Fibroblast of lung (primary cell): ENCODE measurements around the gene RABGAP1L.

Experiments used
- EZH2 ChIP-seq: IDR thresholded peaks from 2 replicates; pipeline ENCODE4 v1.5.1; 2012; ENCODE audit warnings: low read length, control low read depth, mild to moderate bottlenecking; ENCODE audit errors: missing control alignments
- TF ChIP-seq, protein P1 (sequence below), 2 donors: IDR thresholded peaks in 1 of 2; conservative IDR thresholded peaks in 1 of 2; 1 replicate in 1 of 2; 2 replicates in 1 of 2; pipeline ENCODE4 v1.5.1; 2011 to 2012; ENCODE audit warnings: low read length in 2 of 2, control low read depth in 1 of 2, inconsistent platforms in 1 of 2, low read depth in 1 of 2, mild to moderate bottlenecking in 1 of 2

DNA sequence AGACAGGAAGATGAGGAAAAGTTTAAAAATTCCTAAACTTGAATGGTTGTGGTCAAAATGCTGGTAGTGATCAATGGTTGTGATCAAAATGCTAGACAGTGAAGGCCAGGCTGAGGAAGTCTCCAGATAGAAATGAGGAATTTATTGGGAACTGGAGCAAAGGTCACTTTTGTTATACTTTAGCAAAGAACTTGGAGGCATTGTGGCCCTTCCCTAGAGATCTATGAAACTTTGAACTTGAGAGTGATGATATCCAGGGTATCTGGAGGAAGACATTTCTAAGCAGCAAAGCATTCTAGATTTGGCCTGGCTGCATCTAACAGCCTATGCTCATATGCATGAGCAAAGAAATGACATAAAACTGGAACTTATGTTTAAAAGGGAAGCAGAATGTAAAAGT lies 35.5 kb upstream of the RABGAP1L start:
- TF ChIP-seq, protein P1, sequence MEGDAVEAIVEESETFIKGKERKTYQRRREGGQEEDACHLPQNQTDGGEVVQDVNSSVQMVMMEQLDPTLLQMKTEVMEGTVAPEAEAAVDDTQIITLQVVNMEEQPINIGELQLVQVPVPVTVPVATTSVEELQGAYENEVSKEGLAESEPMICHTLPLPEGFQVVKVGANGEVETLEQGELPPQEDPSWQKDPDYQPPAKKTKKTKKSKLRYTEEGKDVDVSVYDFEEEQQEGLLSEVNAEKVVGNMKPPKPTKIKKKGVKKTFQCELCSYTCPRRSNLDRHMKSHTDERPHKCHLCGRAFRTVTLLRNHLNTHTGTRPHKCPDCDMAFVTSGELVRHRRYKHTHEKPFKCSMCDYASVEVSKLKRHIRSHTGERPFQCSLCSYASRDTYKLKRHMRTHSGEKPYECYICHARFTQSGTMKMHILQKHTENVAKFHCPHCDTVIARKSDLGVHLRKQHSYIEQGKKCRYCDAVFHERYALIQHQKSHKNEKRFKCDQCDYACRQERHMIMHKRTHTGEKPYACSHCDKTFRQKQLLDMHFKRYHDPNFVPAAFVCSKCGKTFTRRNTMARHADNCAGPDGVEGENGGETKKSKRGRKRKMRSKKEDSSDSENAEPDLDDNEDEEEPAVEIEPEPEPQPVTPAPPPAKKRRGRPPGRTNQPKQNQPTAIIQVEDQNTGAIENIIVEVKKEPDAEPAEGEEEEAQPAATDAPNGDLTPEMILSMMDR (conservative IDR thresholded peaks at IDR 0.05 in 1 of 2, IDR thresholded peaks at IDR 0.05 in 1 of 2; ENCODE audit: low read depth in 1 of 2, low read length in 2 of 2): no peak
- no peak for TF ChIP-seq EZH2
